ENCODE data around the gene ART3.

DNA sequence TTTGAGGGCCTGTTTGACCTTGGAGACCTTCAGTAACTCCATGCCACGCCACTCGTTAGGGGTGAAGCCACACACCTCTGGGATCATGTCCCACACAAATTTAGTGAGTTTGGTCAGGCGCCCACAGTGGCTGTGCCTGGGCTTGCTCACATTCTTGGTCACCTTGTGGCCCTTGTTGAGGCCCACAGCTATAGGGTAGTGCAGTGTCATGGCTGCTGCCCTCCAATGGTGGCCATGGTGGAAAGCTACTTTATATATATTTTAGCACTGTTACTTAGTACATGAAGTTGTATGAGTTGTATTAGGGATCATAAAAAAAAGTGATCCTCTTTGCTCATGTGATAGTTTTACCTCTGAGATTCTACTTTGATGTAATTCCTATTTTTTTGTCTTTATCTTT is 37.7 kb upstream of the ART3 start:
- TF ChIP-seq POLR2A (IDR thresholded peaks at IDR 0.05) = no peak
- TF ChIP-seq, protein P1, sequence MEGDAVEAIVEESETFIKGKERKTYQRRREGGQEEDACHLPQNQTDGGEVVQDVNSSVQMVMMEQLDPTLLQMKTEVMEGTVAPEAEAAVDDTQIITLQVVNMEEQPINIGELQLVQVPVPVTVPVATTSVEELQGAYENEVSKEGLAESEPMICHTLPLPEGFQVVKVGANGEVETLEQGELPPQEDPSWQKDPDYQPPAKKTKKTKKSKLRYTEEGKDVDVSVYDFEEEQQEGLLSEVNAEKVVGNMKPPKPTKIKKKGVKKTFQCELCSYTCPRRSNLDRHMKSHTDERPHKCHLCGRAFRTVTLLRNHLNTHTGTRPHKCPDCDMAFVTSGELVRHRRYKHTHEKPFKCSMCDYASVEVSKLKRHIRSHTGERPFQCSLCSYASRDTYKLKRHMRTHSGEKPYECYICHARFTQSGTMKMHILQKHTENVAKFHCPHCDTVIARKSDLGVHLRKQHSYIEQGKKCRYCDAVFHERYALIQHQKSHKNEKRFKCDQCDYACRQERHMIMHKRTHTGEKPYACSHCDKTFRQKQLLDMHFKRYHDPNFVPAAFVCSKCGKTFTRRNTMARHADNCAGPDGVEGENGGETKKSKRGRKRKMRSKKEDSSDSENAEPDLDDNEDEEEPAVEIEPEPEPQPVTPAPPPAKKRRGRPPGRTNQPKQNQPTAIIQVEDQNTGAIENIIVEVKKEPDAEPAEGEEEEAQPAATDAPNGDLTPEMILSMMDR (IDR thresholded peaks at IDR 0.05) = no peak

Data from sigmoid colon (tissue), 3 donors.